Naive thymus-derived CD4-positive, alpha-beta T cell (primary cell): ENCODE results near the gene WDR27. TPM values are rescaled to one million over a fixed set of nuclear protein-coding genes. Genes with fewer than 3 reads are reported as not detected.

ENCODE experiments used
- ATAC-seq: fragments of 150-1000 bp; cut with Tn5 transposase; 2 replicates; pipeline ENCODE4 v1.10.0; 2021; ENCODE audit warnings: mild to moderate bottlenecking, moderate library complexity
- CTCF ChIA-PET: fragments of 350-600 bp; sonication (Branson Sonifier 250); formaldehyde crosslinking; loops from one replicate; lab custom pipeline; 2021; ENCODE audit warnings: antibody characterized with exemption; lab: Charles Lee
- POLR2A ChIA-PET: fragments of 350-600 bp; sonication (Branson Sonifier 250); formaldehyde crosslinking; loops from one replicate; lab custom pipeline; 2021; ENCODE audit warnings: antibody characterized with exemption, inconsistent platforms; lab: Charles Lee
- DNase-seq, 9 donors: peaks; one replicate each; pipeline versions ENCODE4 v3.0.0 to v3.0.0-alpha.2; 2020 to 2022; ENCODE audit warnings: mixed read lengths in 1 of 9
- H3K27ac ChIP-seq: one replicate; pipeline ENCODE4 v1.7.0; 2013; ENCODE audit warnings: mild to moderate bottlenecking, low read depth, low read length, moderate library complexity
- H3K27me3 ChIP-seq, 2 donors: one replicate each; pipeline ENCODE4 v1.7.0; 2013; ENCODE audit warnings: low read length in 2 of 2, mild to moderate bottlenecking in 2 of 2, moderate library complexity in 2 of 2; ENCODE audit not compliant: control insufficient read depth in 2 of 2, insufficient read depth in 2 of 2
- H3K36me3 ChIP-seq, 3 experiments: 1 replicate in 2 of 3; 2 replicates in 1 of 3; pipeline ENCODE4 v1.7.0; 2013; ENCODE audit warnings: low read length in 3 of 3, mild to moderate bottlenecking in 3 of 3, moderate library complexity in 1 of 3; ENCODE audit not compliant: insufficient read depth in 3 of 3, control insufficient read depth in 2 of 3
- H3K4me1 ChIP-seq, 2 donors: one replicate each; pipeline ENCODE4 v1.7.0; 2013; ENCODE audit warnings: low read length in 2 of 2, mild to moderate bottlenecking in 2 of 2, moderate library complexity in 1 of 2; ENCODE audit not compliant: control insufficient read depth in 2 of 2, insufficient read depth in 2 of 2
- H3K4me3 ChIP-seq: 2 replicates; pipeline ENCODE4 v1.7.0; 2013; ENCODE audit warnings: mild to moderate bottlenecking, low read length
- H3K9me3 ChIP-seq, 3 experiments: 1 replicate in 2 of 3; 2 replicates in 1 of 3; pipeline ENCODE4 v1.7.0; 2013; ENCODE audit warnings: low read length in 3 of 3; ENCODE audit not compliant: control insufficient read depth in 2 of 3
- H3K27ac Mint-ChIP-seq, 9 donors: one replicate each; pipeline ENCODE4 v1.8.0; 2020 to 2022; ENCODE audit warnings: mixed read lengths in 9 of 9, mild to moderate bottlenecking in 8 of 9, moderate library complexity in 5 of 9, inconsistent platforms in 2 of 9
- H3K27me3 Mint-ChIP-seq, 5 donors: one replicate each; pipeline ENCODE4 v1.8.0; 2021 to 2022; ENCODE audit warnings: mixed read lengths in 5 of 5, mild to moderate bottlenecking in 1 of 5
- H3K36me3 Mint-ChIP-seq, 5 donors: one replicate each; pipeline ENCODE4 v1.8.0; 2020 to 2022; ENCODE audit warnings: mixed read lengths in 5 of 5, mild to moderate bottlenecking in 3 of 5, inconsistent platforms in 1 of 5
- H3K4me1 Mint-ChIP-seq, 7 donors: one replicate each; pipeline ENCODE4 v1.8.0; 2020 to 2022; ENCODE audit warnings: mixed read lengths in 7 of 7, mild to moderate bottlenecking in 3 of 7, inconsistent platforms in 1 of 7
- H3K4me3 Mint-ChIP-seq, 10 donors: one replicate each; pipeline ENCODE4 v1.8.0; 2020 to 2022; ENCODE audit warnings: mild to moderate bottlenecking in 10 of 10, mixed read lengths in 10 of 10, moderate library complexity in 6 of 10, inconsistent platforms in 2 of 10
- H3K9me3 Mint-ChIP-seq, 11 donors: one replicate each; pipeline ENCODE4 v1.8.0; 2020 to 2022; ENCODE audit warnings: mixed read lengths in 11 of 11, mild to moderate bottlenecking in 4 of 11, inconsistent platforms in 1 of 11, moderate library complexity in 1 of 11
- intact Hi-C, 2 donors: fragments of 100-400 bp; cut with micrococcal nuclease; formaldehyde crosslinking; loops; one replicate each; pipeline ENCODE4 v1.15.1; 2023
- polyA plus RNA-seq, 2 donors: library from polyadenylated mRNA; unstranded; fragments of 300-500 nt; fragmentation: Illumina TruSeq; gene quantifications; one replicate each; pipeline ENCODE4 v1.2.3, GENCODE V29; 2021
- total RNA-seq, 6 experiments: library from RNA in 5 of 6; stranded (reverse) in 5 of 6; gene quantifications; 1 replicate in 5 of 6; 2 replicates in 1 of 6; pipeline ENCODE4 v1.2.3 and lab custom pipeline; 2021 to 2026

Gene WDR27
- total and polyA plus RNA-seq, 7 experiments from 2014 or later: 6.7 to 89.0 (median 36.0) TPM

- no peak overlapping the region for H3K4me3 ChIP-seq
- ATAC-seq (no peak), DNase-seq (no peak)
- Mint-ChIP-seq H3K4me1 (no peaks in the 10 kb centered on the region), H3K27ac (no peak overlapping the region), H3K36me3 (peaks cover 0 to 48% (median 33%) of the 10 kb centered on the region in 5 donors), H3K27me3 (no peaks in the 10 kb centered on the region), H3K4me3 (no peak overlapping the region), H3K9me3 (peaks cover 0 to 1% (median 0%) of the 10 kb centered on the region in 11 donors)
- POLR2A ChIA-PET: no interaction called here
- H3K27me3 ChIP-seq: no peaks in the 10 kb centered on the region
- peaks cover 0 to 30% (median 0%) of the 10 kb centered on the region in 3 experiments for H3K36me3 ChIP-seq
- intact Hi-C loops: no loop called here
- CTCF ChIA-PET: no interaction called here
- H3K9me3 ChIP-seq: no peaks in the 10 kb centered on the region
- H3K4me1 ChIP-seq: no peaks in the 10 kb centered on the region
- no peak overlapping the region for H3K27ac ChIP-seq
Measured at GRCh38 chr6:169629256-169629655, 72.6 kb downstream of the WDR27 start.

- Histone ChIP-seq H3K4me1 (no peaks in the 10 kb centered on the region), H3K36me3 (peaks cover 0 to 20% (median 0%) of the 10 kb centered on the region in 3 experiments), H3K9me3 (no peaks in the 10 kb centered on the region), H3K27me3 (no peaks in the 10 kb centered on the region), H3K27ac (no peak overlapping the region), H3K4me3 (no peak overlapping the region)
- DNase-seq (no peak), ATAC-seq (no peak)
- POLR2A ChIA-PET: no interaction called here
- CTCF ChIA-PET: no interaction called here
- no peak overlapping the region for H3K27ac Mint-ChIP-seq
- intact Hi-C loops: no loop called here
- H3K9me3 Mint-ChIP-seq: peaks cover 0 to 2% (median 0%) of the 10 kb centered on the region in 11 donors
- no peak overlapping the region for H3K4me3 Mint-ChIP-seq
- peaks cover 0 to 3% (median 0%) of the 10 kb centered on the region in 7 donors for H3K4me1 Mint-ChIP-seq
- peaks cover 0 to 41% (median 21%) of the 10 kb centered on the region in 5 donors for H3K36me3 Mint-ChIP-seq
- H3K27me3 Mint-ChIP-seq: no peaks in the 10 kb centered on the region
Measured at GRCh38 chr6:169627736-169628607, 73.9 kb downstream of the WDR27 start.

GRCh38 chr6:169626649-169627048 lies 75.2 kb downstream of the WDR27 start:
- Mint-ChIP-seq H3K4me3 (peak overlapping the region in 1 of 10 donors; percentile 6), H3K36me3 (peaks cover 0 to 34% (median 14%) of the 10 kb centered on the region in 5 donors), H3K9me3 (peaks cover 0 to 4% (median 0%) of the 10 kb centered on the region in 11 donors), H3K27me3 (no peaks in the 10 kb centered on the region), H3K27ac (no peak overlapping the region), H3K4me1 (peaks cover 0 to 3% (median 0%) of the 10 kb centered on the region in 7 donors)
- DNase-seq: no peak
- H3K9me3 ChIP-seq: no peaks in the 10 kb centered on the region
- CTCF ChIA-PET: interaction anchor here (1.0 kb wide), 1 partner anchor 1257 kb away, joined by 3 read pairs; no protein-coding TSS in a partner anchor
- H3K27ac ChIP-seq: no peak overlapping the region
- POLR2A ChIA-PET: no interaction called here
- H3K4me1 ChIP-seq: no peaks in the 10 kb centered on the region
- H3K36me3 ChIP-seq: peaks cover 0 to 13% (median 0%) of the 10 kb centered on the region in 3 experiments
- intact Hi-C loops: no loop called here
- no peak overlapping the region for H3K4me3 ChIP-seq
- H3K27me3 ChIP-seq: no peaks in the 10 kb centered on the region
- no peak for ATAC-seq

GRCh38 chr6:169626169-169626568 lies 75.7 kb downstream of the WDR27 start:
- Histone ChIP-seq H3K27me3 (no peaks in the 10 kb centered on the region), H3K4me3 (no peak overlapping the region), H3K9me3 (no peaks in the 10 kb centered on the region), H3K4me1 (no peaks in the 10 kb centered on the region), H3K36me3 (peaks cover 0 to 13% (median 0%) of the 10 kb centered on the region in 3 experiments), H3K27ac (no peak overlapping the region)
- DNase-seq: no peak
- Mint-ChIP-seq H3K4me1 (peaks cover 0 to 3% (median 0%) of the 10 kb centered on the region in 7 donors), H3K4me3 (no peak overlapping the region), H3K27me3 (no peaks in the 10 kb centered on the region), H3K36me3 (peaks cover 0 to 34% (median 14%) of the 10 kb centered on the region in 5 donors), H3K9me3 (peaks cover 0 to 5% (median 0%) of the 10 kb centered on the region in 11 donors), H3K27ac (no peak overlapping the region)
- ChIA-PET POLR2A (no interaction called here), CTCF (interaction anchor here (1.0 kb wide), 1 partner anchor 1256 kb away, joined by 3 read pairs; no protein-coding TSS in a partner anchor)
- intact Hi-C loops: no loop called here
- no peak for ATAC-seq

GRCh38 chr6:169625376-169625775 lies 76.5 kb downstream of the WDR27 start:
- peaks cover 0 to 13% (median 0%) of the 10 kb centered on the region in 3 experiments for H3K36me3 ChIP-seq
- H3K27ac Mint-ChIP-seq: no peak overlapping the region
- no peak overlapping the region for H3K4me3 ChIP-seq
- peaks cover 0 to 5% (median 0%) of the 10 kb centered on the region in 7 donors for H3K4me1 Mint-ChIP-seq
- CTCF ChIA-PET: no interaction called here
- intact Hi-C loops: no loop called here
- H3K36me3 Mint-ChIP-seq: peaks cover 0 to 39% (median 15%) of the 10 kb centered on the region in 5 donors
- H3K27ac ChIP-seq: no peak overlapping the region
- no peaks in the 10 kb centered on the region for H3K27me3 Mint-ChIP-seq
- POLR2A ChIA-PET: no interaction called here
- H3K9me3 ChIP-seq: no peaks in the 10 kb centered on the region
- no peak for ATAC-seq
- no peak for DNase-seq
- no peaks in the 10 kb centered on the region for H3K4me1 ChIP-seq
- H3K9me3 Mint-ChIP-seq: peaks cover 0 to 6% (median 0%) of the 10 kb centered on the region in 11 donors
- H3K27me3 ChIP-seq: no peaks in the 10 kb centered on the region
- no peak overlapping the region for H3K4me3 Mint-ChIP-seq

GRCh38 chr6:169624785-169625184 lies 77.0 kb downstream of the WDR27 start:
- no peaks in the 10 kb centered on the region for H3K4me1 ChIP-seq
- intact Hi-C loops: no loop called here
- H3K27ac ChIP-seq: no peak overlapping the region
- H3K4me3 Mint-ChIP-seq: no peak overlapping the region
- peaks cover 0 to 39% (median 18%) of the 10 kb centered on the region in 5 donors for H3K36me3 Mint-ChIP-seq
- no peaks in the 10 kb centered on the region for H3K27me3 ChIP-seq
- no peak for ATAC-seq
- H3K9me3 Mint-ChIP-seq: peaks cover 0 to 6% (median 0%) of the 10 kb centered on the region in 11 donors
- no peak overlapping the region for H3K27ac Mint-ChIP-seq
- H3K4me3 ChIP-seq: no peak overlapping the region
- no peak for DNase-seq
- CTCF ChIA-PET: no interaction called here
- POLR2A ChIA-PET: no interaction called here
- H3K4me1 Mint-ChIP-seq: peaks cover 0 to 5% (median 0%) of the 10 kb centered on the region in 7 donors
- H3K36me3 ChIP-seq: peaks cover 0 to 13% (median 0%) of the 10 kb centered on the region in 3 experiments
- H3K9me3 ChIP-seq: no peaks in the 10 kb centered on the region
- no peaks in the 10 kb centered on the region for H3K27me3 Mint-ChIP-seq
